Measurements from ENCODE around the gene WDTC1.

The WDTC1 gene

DNA sequence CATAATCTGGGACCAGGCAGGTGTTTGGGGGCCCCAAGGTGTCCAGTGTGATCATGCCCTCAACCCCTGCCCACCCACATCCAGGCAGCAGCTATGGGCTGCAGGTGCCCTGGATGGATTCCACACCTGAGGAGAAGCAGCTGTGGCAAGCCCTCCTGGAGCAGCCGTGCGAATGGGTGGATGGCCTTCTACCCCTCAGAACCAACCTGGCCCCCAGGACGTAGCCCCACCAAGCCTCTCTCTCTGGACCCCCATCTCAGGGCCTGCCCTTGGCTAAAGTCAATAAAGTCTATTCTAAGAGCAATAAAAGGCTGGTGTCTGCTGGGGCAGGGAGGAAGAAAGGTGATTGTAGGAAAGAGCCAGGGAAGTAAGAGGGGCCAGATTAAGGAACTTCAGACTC lies 119.2 kb downstream of the WDTC1 start:
- DNase-seq (ENCODE audit: low read depth in 1 of 2, low spot score in 1 of 2) = no peak

DNA sequence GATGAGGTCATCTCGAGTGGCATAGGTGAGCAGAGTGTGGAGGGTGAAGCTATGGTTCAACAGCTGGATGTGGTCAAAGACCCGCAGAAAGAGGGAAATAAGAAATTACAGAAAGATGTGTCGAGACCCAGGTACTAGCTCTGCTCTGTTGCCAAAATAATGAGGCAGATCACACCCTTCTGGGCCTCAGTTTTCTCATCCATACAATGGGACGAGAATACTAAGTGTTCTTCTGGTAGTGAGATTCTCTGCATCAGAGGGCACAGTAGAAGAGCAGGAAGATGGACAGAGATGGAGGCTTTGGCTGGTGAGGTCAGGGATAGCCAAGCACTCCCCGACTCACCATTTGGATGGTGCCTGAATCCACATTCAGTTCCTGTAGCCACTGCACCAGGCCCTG lies 121.3 kb downstream of the WDTC1 start:
- DNase-seq (ENCODE audit: low read depth in 1 of 2, low spot score in 1 of 2) = no peak

DNA sequence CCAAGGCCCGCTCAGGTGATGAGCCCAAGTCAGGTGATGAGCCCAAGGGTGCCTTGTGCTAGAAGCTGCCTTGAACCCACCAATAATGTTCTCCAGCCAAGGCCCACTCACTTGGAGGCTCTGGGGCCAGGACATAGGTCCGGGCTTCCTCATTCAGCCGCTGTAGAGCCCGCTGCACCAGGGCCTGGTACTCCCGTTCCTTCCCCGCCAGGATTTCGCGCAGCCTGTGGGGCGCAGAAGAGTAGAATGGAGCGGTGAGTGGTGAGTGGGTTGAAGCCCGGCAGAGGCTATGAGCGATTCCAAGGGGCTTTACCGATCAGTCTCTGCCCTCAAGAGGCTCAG lies 121.8 kb downstream of the WDTC1 start:
- DNase-seq (ENCODE audit: low read depth in 1 of 2, low spot score in 1 of 2) = no peak

DNA sequence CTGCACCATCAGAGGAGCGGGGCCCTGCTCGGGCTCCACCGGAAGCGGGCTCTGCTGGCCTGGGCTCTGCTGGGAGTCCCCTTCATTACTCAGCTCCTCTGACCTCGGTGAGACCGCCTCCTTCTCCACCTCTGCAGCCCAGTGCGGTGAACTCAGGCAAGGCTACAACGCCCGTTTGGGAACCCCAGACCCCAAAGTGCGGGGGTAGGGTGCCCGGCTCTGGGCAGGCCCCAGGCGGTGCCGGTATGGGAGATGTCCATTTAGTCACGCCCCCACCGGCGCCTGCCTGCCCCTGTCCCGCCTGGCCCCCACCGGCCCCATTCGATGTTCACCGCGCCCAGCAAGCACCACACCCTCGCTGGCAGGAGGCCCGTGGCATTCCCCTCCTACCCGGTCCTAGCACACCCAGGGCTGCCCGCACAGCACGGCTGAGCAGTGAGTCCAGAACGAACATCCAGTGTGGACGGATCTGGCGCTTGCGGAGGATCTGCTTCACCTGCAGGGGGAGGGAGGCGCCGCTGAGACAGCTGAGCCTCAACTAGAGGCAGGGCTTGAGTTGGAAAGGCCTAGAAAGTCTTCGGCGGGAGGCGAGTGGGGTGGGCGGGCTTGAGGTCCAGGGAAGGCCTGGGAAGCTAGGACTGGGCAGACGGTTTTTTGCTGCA lies 122.3 kb downstream of the WDTC1 start:
- no peak for DNase-seq (ENCODE audit: low read depth in 1 of 2, low spot score in 1 of 2)

- DNase-seq (ENCODE audit: low read depth in 1 of 2, low spot score in 1 of 2) = peak; percentile 68 to 75
Observed at GRCh38 chr1:27357281-27358037, 123.0 kb downstream of the WDTC1 start.
